SU-DHL-6 (cell line): Measurements from ENCODE around the gene NBPF1.
"Not testable (repeated sequence)": the region's sequence is repeated elsewhere in the genome, so short reads cannot be mapped to it uniquely, and the experiment has no call there.

Source experiments
- CTCF ChIP-seq: fragments of 200-600 bp; sonication (generic); IDR thresholded peaks from one replicate; pipeline ENCODE4 v1.5.1; 2017; ENCODE audit warnings: antibody characterized with exemption, mild to moderate bottlenecking, low read length, moderate library complexity; ENCODE audit not compliant: insufficient read depth, poor library complexity, severe bottlenecking
- EZH2phosphoT487 ChIP-seq: fragments of 200-600 bp; sonication (generic), shearing (Covaris generic); conservative IDR thresholded peaks from 2 replicates; pipeline ENCODE4 v1.6.1; 2018; ENCODE audit warnings: mild to moderate bottlenecking, antibody characterized with exemption, low read length, moderate library complexity, mixed read lengths

GRCh38 chr1:16534829-16535456 is 78.4 kb downstream of the NBPF1 start:
- not testable (repeated sequence) for TF ChIP-seq CTCF, EZH2phosphoT487
